ENCODE data around the gene ATG9B. TPM values are rescaled to one million over a fixed set of nuclear protein-coding genes. Genes with fewer than 3 reads are reported as not detected.

Gene ATG9B
- total RNA-seq, 2 donors from 2014 or later: 0.18 to 7.1 TPM

Other genes with a start within 250 kb of the ATG9B start
- 10 to 100 TPM in 1 of 2 donors, 1 to 10 TPM in 1; 4.5 to 14.5 TPM for gene TMEM176B, start 224.1 kb downstream of the ATG9B start, total RNA-seq
- 1 to 10 TPM; 3.8 to 6.9 TPM for gene TMEM176A, start 223.7 kb downstream of the ATG9B start, total RNA-seq
- 1 to 10 TPM; 2.1 to 3.1 TPM for gene AOC1, start 172.0 kb downstream of the ATG9B start, total RNA-seq
- 100 to 1,000 TPM in 1 of 2 donors, 10 to 100 TPM in 1; 10.1 to 184 TPM for gene KCNH2, start 46.2 kb downstream of the ATG9B start, total RNA-seq
- gene NOS3, start 33.5 kb downstream of the ATG9B start, total RNA-seq: 10 to 100 TPM in 1 of 2 donors, 1 to 10 TPM in 1; 6.1 to 10.4 TPM
- gene ABCB8, start 4.0 kb upstream of the ATG9B start, total RNA-seq: 10 to 100 TPM; 26.4 to 50.6 TPM
- 10 to 100 TPM in 1 of 2 donors, 1 to 10 TPM in 1; 1.7 to 11.0 TPM for gene ASIC3, start 24.0 kb upstream of the ATG9B start, total RNA-seq
- 10 to 100 TPM; 13.1 to 18.5 TPM for gene CDK5, start 33.4 kb upstream of the ATG9B start, total RNA-seq
- gene SLC4A2, start 35.1 kb upstream of the ATG9B start, total RNA-seq: 100 to 1,000 TPM in 1 of 2 donors, 10 to 100 TPM in 1; 77.1 to 141 TPM
- 100 to 1,000 TPM; 107 to 122 TPM for gene FASTK, start 56.3 kb upstream of the ATG9B start, total RNA-seq
- gene TMUB1, start 59.0 kb upstream of the ATG9B start, total RNA-seq: 10 to 100 TPM; 79.8 to 99.4 TPM
- 100 to 1,000 TPM in 1 of 2 donors, 10 to 100 TPM in 1; 80.3 to 112 TPM for gene AGAP3, start 62.0 kb upstream of the ATG9B start, total RNA-seq
- gene GBX1, start 143.2 kb upstream of the ATG9B start, total RNA-seq: not detected
- gene ASB10, start 162.8 kb upstream of the ATG9B start, total RNA-seq: not detected
- 1 to 10 TPM in 1 of 2 donors, not detected in 1; 3.0 TPM for gene H2BK1, start 186.0 kb upstream of the ATG9B start, total RNA-seq
- gene ABCF2, start 202.7 kb upstream of the ATG9B start, total RNA-seq: 10 to 100 TPM; 23.3 to 33.3 TPM
- gene CHPF2, start 208.0 kb upstream of the ATG9B start, total RNA-seq: 10 to 100 TPM; 40.2 to 72.9 TPM
- gene SMARCD3, start 224.2 kb upstream of the ATG9B start, total RNA-seq: 100 to 1,000 TPM in 1 of 2 donors, 10 to 100 TPM in 1; 35.6 to 108 TPM